Erythroblast (primary cell): ENCODE data around the gene MTHFD2.

Source experiments
- GATA1 ChIP-seq: IDR thresholded peaks from 2 replicates; pipeline ENCODE4 v1.6.1; 2011; ENCODE audit warnings: low read depth, mild to moderate bottlenecking, control low read depth, low read length, moderate library complexity
- POLR2A ChIP-seq: IDR thresholded peaks from 2 replicates; pipeline ENCODE4 v1.6.1; 2011; ENCODE audit warnings: mild to moderate bottlenecking, low read length

- TF ChIP-seq POLR2A (no peak), GATA1 (no peak)
Measured at GRCh38 chr2:74206180-74206688, 7.8 kb downstream of the MTHFD2 start.
